ENCODE measurements around the gene SEC61A1. TPM values are rescaled to one million over a fixed set of nuclear protein-coding genes. Genes with fewer than 3 reads are reported as not detected.

The SEC61A1 gene
- total RNA-seq, 1 donor from 2014 or later, result 89.8 TPM

- Histone ChIP-seq H3K27me3 (ENCODE audit: control insufficient read depth in 3 of 3, insufficient read depth in 3 of 3, low read length in 3 of 3) (no peaks in the 10 kb centered on the region), H3K36me3 (ENCODE audit: control insufficient read depth in 3 of 3, insufficient read depth in 3 of 3, low read length in 3 of 3) (peaks cover 24 to 38% (median 29%) of the 10 kb centered on the region in 3 donors), H3K4me1 (ENCODE audit: control insufficient read depth in 3 of 3, insufficient read depth in 3 of 3, low read length in 3 of 3) (peaks cover 14 to 43% (median 32%) of the 10 kb centered on the region in 3 donors), H3K4me3 (ENCODE audit: low read length in 3 of 3) (peak overlapping the region; percentile 71 to 77 (median 73)), H3K9me3 (ENCODE audit: control insufficient read depth in 3 of 3, low read length in 3 of 3) (no peaks in the 10 kb centered on the region), H3K9ac (ENCODE audit: low read depth in 1 of 3, low read length in 3 of 3) (peak overlapping the region; percentile 72 to 77 (median 75)), H3K27ac (ENCODE audit: low read depth, low read length) (peak overlapping the region; percentile 41)
These were observed 23.6 kb downstream of the SEC61A1 start for GRCh38 chr3:128075522-128076482.

DNA sequence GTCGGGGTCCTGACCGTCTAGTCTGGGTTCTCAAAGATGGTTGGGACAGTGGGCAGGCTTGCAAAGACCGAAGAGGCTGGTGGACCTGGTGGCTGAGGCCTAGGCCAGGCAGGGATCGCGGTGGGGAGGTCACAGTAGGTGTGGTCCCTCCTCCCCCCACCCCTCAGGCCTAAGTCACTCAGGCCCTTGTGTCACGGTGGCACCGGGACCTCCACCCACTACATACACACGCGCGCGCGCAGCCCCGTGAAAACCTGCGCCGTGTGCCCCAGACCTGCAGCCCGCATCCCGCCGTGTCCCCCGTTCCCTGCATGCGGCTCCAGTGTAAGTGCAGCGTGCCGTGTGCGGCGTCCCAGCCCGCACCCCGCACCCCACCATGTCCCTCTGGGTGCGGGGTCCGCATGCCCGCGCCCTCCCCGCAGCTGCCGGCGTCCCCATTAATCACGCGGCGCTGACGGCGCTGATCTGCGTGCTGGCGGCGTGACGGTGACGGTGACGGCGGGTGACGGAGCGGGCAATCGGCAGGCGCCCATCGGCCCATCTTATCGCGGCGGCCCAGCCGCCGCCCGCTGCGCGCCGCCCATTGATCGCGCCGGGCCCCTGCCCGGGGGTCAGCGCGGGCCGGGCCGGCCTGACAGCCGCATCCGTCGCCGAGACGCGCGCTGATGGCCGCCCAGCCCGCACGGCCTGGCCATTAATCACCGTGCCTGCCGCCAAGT, 24.4 kb downstream of the SEC61A1 start:
- no peaks in the 10 kb centered on the region for H3K9me3 ChIP-seq (ENCODE audit: control insufficient read depth in 3 of 3, low read length in 3 of 3)
- H3K36me3 ChIP-seq (ENCODE audit: control insufficient read depth in 3 of 3, insufficient read depth in 3 of 3, low read length in 3 of 3), result peaks cover 20 to 32% (median 25%) of the 10 kb centered on the region in 3 donors
- no peak overlapping the region for H3K27ac ChIP-seq (ENCODE audit: low read depth, low read length)
- H3K27me3 ChIP-seq (ENCODE audit: control insufficient read depth in 3 of 3, insufficient read depth in 3 of 3, low read length in 3 of 3), result no peaks in the 10 kb centered on the region
- peak overlapping the region; percentile 71 to 77 (median 73) for H3K4me3 ChIP-seq (ENCODE audit: low read length in 3 of 3)
- peak overlapping the region; percentile 51 to 77 (median 75) for H3K9ac ChIP-seq (ENCODE audit: low read depth in 1 of 3, low read length in 3 of 3)
- peaks cover 14 to 37% (median 32%) of the 10 kb centered on the region in 3 donors for H3K4me1 ChIP-seq (ENCODE audit: control insufficient read depth in 3 of 3, insufficient read depth in 3 of 3, low read length in 3 of 3)

DNA sequence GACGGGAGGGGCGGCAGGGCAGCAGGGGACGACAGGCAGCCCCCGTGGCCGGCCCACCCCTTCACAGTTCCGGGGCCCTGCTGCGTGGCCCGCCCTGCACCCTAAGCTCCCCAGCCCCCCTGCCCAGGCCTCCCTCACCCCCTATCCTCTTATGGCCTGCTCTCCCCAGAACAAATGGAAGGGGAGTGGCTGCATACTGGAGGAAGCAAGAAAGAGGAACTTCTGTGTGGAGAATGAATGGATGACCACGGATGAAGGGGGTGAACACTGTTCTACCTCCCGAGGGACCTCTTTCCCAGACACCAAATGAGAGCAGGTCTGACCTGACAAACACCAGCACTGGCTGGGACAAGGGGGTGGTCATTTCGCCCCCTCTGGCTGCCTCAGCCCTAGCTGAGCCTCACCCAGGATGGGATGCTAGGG, 25.0 kb downstream of the SEC61A1 start:
- Histone ChIP-seq H3K9me3 (ENCODE audit: control insufficient read depth in 3 of 3, low read length in 3 of 3) (no peaks in the 10 kb centered on the region), H3K4me1 (ENCODE audit: control insufficient read depth in 3 of 3, insufficient read depth in 3 of 3, low read length in 3 of 3) (peaks cover 14 to 31% (median 30%) of the 10 kb centered on the region in 3 donors), H3K27ac (ENCODE audit: low read depth, low read length) (no peak overlapping the region), H3K27me3 (ENCODE audit: control insufficient read depth in 3 of 3, insufficient read depth in 3 of 3, low read length in 3 of 3) (no peaks in the 10 kb centered on the region), H3K9ac (ENCODE audit: low read depth in 1 of 3, low read length in 3 of 3) (peak overlapping the region in 2 of 3 donors; percentile 19 to 21), H3K36me3 (ENCODE audit: control insufficient read depth in 3 of 3, insufficient read depth in 3 of 3, low read length in 3 of 3) (peaks cover 14 to 29% (median 20%) of the 10 kb centered on the region in 3 donors), H3K4me3 (ENCODE audit: low read length in 3 of 3) (peak overlapping the region in 2 of 3 donors; percentile 71 to 77)

GRCh38 chr3:128077665-128078064, 25.4 kb downstream of the SEC61A1 start:
- Histone ChIP-seq H3K27me3 (ENCODE audit: control insufficient read depth in 3 of 3, insufficient read depth in 3 of 3, low read length in 3 of 3) (no peaks in the 10 kb centered on the region), H3K36me3 (ENCODE audit: control insufficient read depth in 3 of 3, insufficient read depth in 3 of 3, low read length in 3 of 3) (peaks cover 11 to 27% (median 20%) of the 10 kb centered on the region in 3 donors), H3K9ac (ENCODE audit: low read depth in 1 of 3, low read length in 3 of 3) (peak overlapping the region in 2 of 3 donors; percentile 19 to 21), H3K4me3 (ENCODE audit: low read length in 3 of 3) (no peak overlapping the region), H3K9me3 (ENCODE audit: control insufficient read depth in 3 of 3, low read length in 3 of 3) (no peaks in the 10 kb centered on the region), H3K27ac (ENCODE audit: low read depth, low read length) (no peak overlapping the region), H3K4me1 (ENCODE audit: control insufficient read depth in 3 of 3, insufficient read depth in 3 of 3, low read length in 3 of 3) (peaks cover 14 to 29% (median 27%) of the 10 kb centered on the region in 3 donors)

- peaks cover 17 to 26% (median 24%) of the 10 kb centered on the region in 3 donors for H3K4me1 ChIP-seq (ENCODE audit: control insufficient read depth in 3 of 3, insufficient read depth in 3 of 3, low read length in 3 of 3)
- H3K4me3 ChIP-seq (ENCODE audit: low read length in 3 of 3), result no peak overlapping the region
- H3K36me3 ChIP-seq (ENCODE audit: control insufficient read depth in 3 of 3, insufficient read depth in 3 of 3, low read length in 3 of 3), result peaks cover 6 to 24% (median 19%) of the 10 kb centered on the region in 3 donors
- H3K9ac ChIP-seq (ENCODE audit: low read depth in 1 of 3, low read length in 3 of 3), result no peak overlapping the region
- H3K27me3 ChIP-seq (ENCODE audit: control insufficient read depth in 3 of 3, insufficient read depth in 3 of 3, low read length in 3 of 3), result no peaks in the 10 kb centered on the region
- no peak overlapping the region for H3K27ac ChIP-seq (ENCODE audit: low read depth, low read length)
- no peaks in the 10 kb centered on the region for H3K9me3 ChIP-seq (ENCODE audit: control insufficient read depth in 3 of 3, low read length in 3 of 3)
These were observed 26.1 kb downstream of the SEC61A1 start for GRCh38 chr3:128078322-128078721.

GRCh38 chr3:128078875-128079274, 26.6 kb downstream of the SEC61A1 start:
- no peaks in the 10 kb centered on the region for H3K9me3 ChIP-seq (ENCODE audit: control insufficient read depth in 3 of 3, low read length in 3 of 3)
- no peaks in the 10 kb centered on the region for H3K27me3 ChIP-seq (ENCODE audit: control insufficient read depth in 3 of 3, insufficient read depth in 3 of 3, low read length in 3 of 3)
- H3K4me3 ChIP-seq (ENCODE audit: low read length in 3 of 3), result no peak overlapping the region
- H3K9ac ChIP-seq (ENCODE audit: low read depth in 1 of 3, low read length in 3 of 3), result no peak overlapping the region
- no peak overlapping the region for H3K27ac ChIP-seq (ENCODE audit: low read depth, low read length)
- peaks cover 6 to 22% (median 20%) of the 10 kb centered on the region in 3 donors for H3K36me3 ChIP-seq (ENCODE audit: control insufficient read depth in 3 of 3, insufficient read depth in 3 of 3, low read length in 3 of 3)
- H3K4me1 ChIP-seq (ENCODE audit: control insufficient read depth in 3 of 3, insufficient read depth in 3 of 3, low read length in 3 of 3), result peaks cover 18 to 29% (median 26%) of the 10 kb centered on the region in 3 donors

DNA sequence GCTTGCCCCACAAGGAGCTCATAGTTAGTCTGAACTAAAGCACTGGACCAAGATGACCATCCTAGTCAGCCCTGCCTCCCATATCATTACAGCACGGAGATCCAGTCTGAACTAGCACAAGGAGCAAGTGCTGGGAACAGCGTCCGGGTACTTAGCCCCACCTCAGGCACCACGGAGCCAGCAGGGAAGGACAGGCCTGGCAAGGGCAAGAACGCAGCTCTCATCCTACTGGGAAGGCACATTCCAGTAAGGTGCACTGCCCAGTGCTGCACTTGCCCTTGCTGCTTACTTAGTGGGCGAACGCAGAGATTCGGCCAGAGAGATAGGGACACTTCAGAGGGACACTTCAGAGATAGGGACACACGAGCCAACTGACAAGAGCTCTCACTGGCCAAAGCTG, 27.6 kb downstream of the SEC61A1 start:
- no peak overlapping the region for H3K9ac ChIP-seq (ENCODE audit: low read depth in 1 of 3, low read length in 3 of 3)
- peaks cover 6 to 22% (median 21%) of the 10 kb centered on the region in 3 donors for H3K36me3 ChIP-seq (ENCODE audit: control insufficient read depth in 3 of 3, insufficient read depth in 3 of 3, low read length in 3 of 3)
- peaks cover 28 to 38% (median 33%) of the 10 kb centered on the region in 3 donors for H3K4me1 ChIP-seq (ENCODE audit: control insufficient read depth in 3 of 3, insufficient read depth in 3 of 3, low read length in 3 of 3)
- H3K9me3 ChIP-seq (ENCODE audit: control insufficient read depth in 3 of 3, low read length in 3 of 3), result no peaks in the 10 kb centered on the region
- H3K27ac ChIP-seq (ENCODE audit: low read depth, low read length), result no peak overlapping the region
- no peaks in the 10 kb centered on the region for H3K27me3 ChIP-seq (ENCODE audit: control insufficient read depth in 3 of 3, insufficient read depth in 3 of 3, low read length in 3 of 3)
- no peak overlapping the region for H3K4me3 ChIP-seq (ENCODE audit: low read length in 3 of 3)

- Histone ChIP-seq H3K4me1 (ENCODE audit: control insufficient read depth in 3 of 3, insufficient read depth in 3 of 3, low read length in 3 of 3) (peaks cover 26 to 38% (median 34%) of the 10 kb centered on the region in 3 donors), H3K9ac (ENCODE audit: low read depth in 1 of 3, low read length in 3 of 3) (no peak overlapping the region), H3K4me3 (ENCODE audit: low read length in 3 of 3) (no peak overlapping the region), H3K27me3 (ENCODE audit: control insufficient read depth in 3 of 3, insufficient read depth in 3 of 3, low read length in 3 of 3) (no peaks in the 10 kb centered on the region), H3K27ac (ENCODE audit: low read depth, low read length) (no peak overlapping the region), H3K36me3 (ENCODE audit: control insufficient read depth in 3 of 3, insufficient read depth in 3 of 3, low read length in 3 of 3) (peaks cover 6 to 27% (median 22%) of the 10 kb centered on the region in 3 donors), H3K9me3 (ENCODE audit: control insufficient read depth in 3 of 3, low read length in 3 of 3) (no peaks in the 10 kb centered on the region)
These were observed 28.3 kb downstream of the SEC61A1 start for GRCh38 chr3:128080323-128081080.

- Histone ChIP-seq H3K9ac (ENCODE audit: low read depth in 1 of 3, low read length in 3 of 3) (no peak overlapping the region), H3K27ac (ENCODE audit: low read depth, low read length) (no peak overlapping the region), H3K4me1 (ENCODE audit: control insufficient read depth in 3 of 3, insufficient read depth in 3 of 3, low read length in 3 of 3) (peaks cover 22 to 33% (median 31%) of the 10 kb centered on the region in 3 donors), H3K9me3 (ENCODE audit: control insufficient read depth in 3 of 3, low read length in 3 of 3) (no peaks in the 10 kb centered on the region), H3K27me3 (ENCODE audit: control insufficient read depth in 3 of 3, insufficient read depth in 3 of 3, low read length in 3 of 3) (no peaks in the 10 kb centered on the region), H3K36me3 (ENCODE audit: control insufficient read depth in 3 of 3, insufficient read depth in 3 of 3, low read length in 3 of 3) (peaks cover 6 to 27% (median 23%) of the 10 kb centered on the region in 3 donors), H3K4me3 (ENCODE audit: low read length in 3 of 3) (no peak overlapping the region)
These were observed 29.0 kb downstream of the SEC61A1 start for GRCh38 chr3:128081226-128081625.
